GM13976 (cell line): ENCODE results near the gene DNAH14.
"Not testable (repeated sequence)": the region's sequence is repeated elsewhere in the genome, so short reads cannot be mapped to it uniquely, and the experiment has no call there.

Experiments used
- DNase-seq: peaks from one replicate; pipeline ENCODE4 v3.0.0; 2012; ENCODE audit warnings: low spot score
- in situ Hi-C: fragments of 300-500 bp; cut with MboI; formaldehyde crosslinking; loops from one replicate; pipeline ENCODE4 v1.12.0; 2022; ENCODE audit warnings: low sequenced_read_pairs, mixed read lengths, inconsistent platforms; ENCODE audit not compliant: unreplicated experiment
- TF ChIP-seq, protein P1 (sequence below): IDR thresholded peaks from 2 replicates; pipeline ENCODE4 v1.5.1; 2012; ENCODE audit warnings: borderline replicate concordance, mild to moderate bottlenecking; ENCODE audit not compliant: insufficient read depth; ENCODE audit errors: extremely low read depth, missing control alignments, control extremely low read depth

Gene DNAH14

GRCh38 chr1:224921354-224921753 lies 8.1 kb upstream of the DNAH14 start:
- TF ChIP-seq, protein P1, sequence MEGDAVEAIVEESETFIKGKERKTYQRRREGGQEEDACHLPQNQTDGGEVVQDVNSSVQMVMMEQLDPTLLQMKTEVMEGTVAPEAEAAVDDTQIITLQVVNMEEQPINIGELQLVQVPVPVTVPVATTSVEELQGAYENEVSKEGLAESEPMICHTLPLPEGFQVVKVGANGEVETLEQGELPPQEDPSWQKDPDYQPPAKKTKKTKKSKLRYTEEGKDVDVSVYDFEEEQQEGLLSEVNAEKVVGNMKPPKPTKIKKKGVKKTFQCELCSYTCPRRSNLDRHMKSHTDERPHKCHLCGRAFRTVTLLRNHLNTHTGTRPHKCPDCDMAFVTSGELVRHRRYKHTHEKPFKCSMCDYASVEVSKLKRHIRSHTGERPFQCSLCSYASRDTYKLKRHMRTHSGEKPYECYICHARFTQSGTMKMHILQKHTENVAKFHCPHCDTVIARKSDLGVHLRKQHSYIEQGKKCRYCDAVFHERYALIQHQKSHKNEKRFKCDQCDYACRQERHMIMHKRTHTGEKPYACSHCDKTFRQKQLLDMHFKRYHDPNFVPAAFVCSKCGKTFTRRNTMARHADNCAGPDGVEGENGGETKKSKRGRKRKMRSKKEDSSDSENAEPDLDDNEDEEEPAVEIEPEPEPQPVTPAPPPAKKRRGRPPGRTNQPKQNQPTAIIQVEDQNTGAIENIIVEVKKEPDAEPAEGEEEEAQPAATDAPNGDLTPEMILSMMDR = no peak
- DNase-seq = no peak
- in situ Hi-C loops = no loop called here

- in situ Hi-C loops = no loop called here
- TF ChIP-seq, protein P1 = peak; percentile 47
- DNase-seq = peak; percentile 63
Observed at GRCh38 chr1:224922404-224923164, 6.9 kb upstream of the DNAH14 start.

- in situ Hi-C loops = no loop called here
- TF ChIP-seq, protein P1 = no peak
- DNase-seq = no peak
Observed at GRCh38 chr1:224923726-224924125, 5.7 kb upstream of the DNAH14 start.

DNA sequence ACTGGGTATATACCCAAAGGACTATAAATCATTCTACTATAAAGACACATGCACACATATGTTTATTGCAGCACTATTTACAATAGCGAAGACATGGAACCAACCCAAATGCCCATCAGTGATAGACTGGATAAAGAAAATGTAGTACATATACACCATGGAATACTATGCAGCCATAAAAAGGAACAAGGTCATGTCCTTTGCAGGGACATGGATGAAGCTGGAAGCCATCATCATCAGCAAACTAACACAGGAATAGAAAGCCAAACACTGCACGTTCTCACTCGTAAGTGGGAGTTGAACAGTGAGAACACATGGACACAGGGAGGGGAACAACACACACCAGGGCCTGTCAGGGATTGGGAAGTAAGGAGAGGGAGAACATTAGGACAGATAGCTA lies 1.8 kb upstream of the DNAH14 start:
- DNase-seq, in situ Hi-C loops: not testable (repeated sequence)

DNA sequence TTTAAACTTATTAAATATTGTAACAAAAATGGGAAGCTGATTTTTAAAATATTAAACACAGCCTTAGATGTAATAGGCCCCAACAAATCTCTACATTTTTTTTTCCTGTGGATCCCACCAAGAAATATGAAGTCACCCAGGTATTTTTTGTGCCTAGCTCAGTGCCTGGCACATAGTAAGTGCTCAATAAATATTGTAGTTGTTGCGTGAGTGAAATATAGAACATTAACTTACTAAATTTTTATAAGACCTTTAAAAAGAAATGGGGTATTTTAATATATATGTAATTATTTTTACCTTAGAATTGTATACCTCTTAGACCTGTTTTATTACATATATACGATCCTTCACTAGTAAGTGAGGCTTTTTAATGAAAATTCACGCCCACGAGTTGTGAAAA lies 569 bp upstream of the DNAH14 start:
- no peak for DNase-seq
- in situ Hi-C loops = no loop called here
- TF ChIP-seq, protein P1 = no peak

- in situ Hi-C loops = no loop called here
- no peak for DNase-seq
- TF ChIP-seq, protein P1 = no peak
Observed at GRCh38 chr1:224931605-224932004, 2.1 kb downstream of the DNAH14 start.

DNA sequence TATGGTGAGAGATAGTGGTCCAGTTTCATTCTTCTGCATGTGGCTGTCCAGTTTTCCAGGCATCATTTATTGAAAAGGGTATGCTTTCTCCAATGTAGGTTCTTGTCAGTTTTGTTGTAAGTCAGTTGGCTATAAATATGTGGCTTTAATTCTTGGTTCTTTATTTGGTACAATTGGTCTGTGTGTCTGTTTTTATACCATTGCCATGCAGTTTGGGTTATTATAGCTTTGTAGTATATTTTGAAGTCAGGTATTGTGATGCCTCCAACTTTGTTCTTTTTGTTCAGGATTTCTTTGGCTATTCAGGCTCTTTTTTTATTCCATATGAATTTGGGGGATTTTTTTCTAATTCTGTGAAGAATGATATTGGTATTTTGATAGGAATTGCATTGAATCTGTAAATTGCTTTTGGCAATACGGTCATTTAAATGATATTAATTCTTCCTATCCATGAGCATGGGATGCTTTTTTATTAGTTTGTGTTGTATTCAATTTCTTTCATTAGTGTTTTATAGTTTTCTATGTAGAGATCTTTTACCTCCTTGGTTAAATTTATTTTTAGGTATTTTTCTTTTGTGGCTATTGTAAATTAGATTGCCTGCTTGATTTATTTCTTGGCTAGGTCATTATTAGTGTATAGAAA lies 3.3 kb downstream of the DNAH14 start:
- in situ Hi-C loops = no loop called here
- no peak for DNase-seq
- TF ChIP-seq, protein P1 = no peak
